ENCODE results near the gene PFKP. TPM values are rescaled to one million over a fixed set of nuclear protein-coding genes. Genes with fewer than 3 reads are reported as not detected.

Gene PFKP
- total RNA-seq, 1 donor from 2014 or later = 150 TPM

- no peak for DNase-seq (ENCODE audit: extremely low spot score, unreplicated experiment)
- Mint-ChIP-seq H3K27ac (ENCODE audit: unreplicated experiment) (no peak overlapping the region), H3K27me3 (ENCODE audit: unreplicated experiment) (no peaks in the 10 kb centered on the region), H3K4me3 (ENCODE audit: unreplicated experiment) (no peak overlapping the region), H3K4me1 (ENCODE audit: unreplicated experiment) (peaks cover 39% of the 10 kb centered on the region), H3K36me3 (ENCODE audit: unreplicated experiment) (peaks cover 20% of the 10 kb centered on the region), H3K9me3 (ENCODE audit: unreplicated experiment) (no peaks in the 10 kb centered on the region)
- TF ChIP-seq, protein P1, sequence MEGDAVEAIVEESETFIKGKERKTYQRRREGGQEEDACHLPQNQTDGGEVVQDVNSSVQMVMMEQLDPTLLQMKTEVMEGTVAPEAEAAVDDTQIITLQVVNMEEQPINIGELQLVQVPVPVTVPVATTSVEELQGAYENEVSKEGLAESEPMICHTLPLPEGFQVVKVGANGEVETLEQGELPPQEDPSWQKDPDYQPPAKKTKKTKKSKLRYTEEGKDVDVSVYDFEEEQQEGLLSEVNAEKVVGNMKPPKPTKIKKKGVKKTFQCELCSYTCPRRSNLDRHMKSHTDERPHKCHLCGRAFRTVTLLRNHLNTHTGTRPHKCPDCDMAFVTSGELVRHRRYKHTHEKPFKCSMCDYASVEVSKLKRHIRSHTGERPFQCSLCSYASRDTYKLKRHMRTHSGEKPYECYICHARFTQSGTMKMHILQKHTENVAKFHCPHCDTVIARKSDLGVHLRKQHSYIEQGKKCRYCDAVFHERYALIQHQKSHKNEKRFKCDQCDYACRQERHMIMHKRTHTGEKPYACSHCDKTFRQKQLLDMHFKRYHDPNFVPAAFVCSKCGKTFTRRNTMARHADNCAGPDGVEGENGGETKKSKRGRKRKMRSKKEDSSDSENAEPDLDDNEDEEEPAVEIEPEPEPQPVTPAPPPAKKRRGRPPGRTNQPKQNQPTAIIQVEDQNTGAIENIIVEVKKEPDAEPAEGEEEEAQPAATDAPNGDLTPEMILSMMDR (IDR thresholded peaks at IDR 0.05) = no peak
These were observed 14.1 kb downstream of the PFKP start for GRCh38 chr10:3081383-3081981.

- TF ChIP-seq, protein P1 (IDR thresholded peaks at IDR 0.05) = no peak
- H3K4me3 Mint-ChIP-seq (ENCODE audit: unreplicated experiment) = no peak overlapping the region
- H3K9me3 Mint-ChIP-seq (ENCODE audit: unreplicated experiment) = no peaks in the 10 kb centered on the region
- H3K27ac Mint-ChIP-seq (ENCODE audit: unreplicated experiment) = no peak overlapping the region
- no peaks in the 10 kb centered on the region for H3K27me3 Mint-ChIP-seq (ENCODE audit: unreplicated experiment)
- no peak for DNase-seq (ENCODE audit: extremely low spot score, unreplicated experiment)
- H3K36me3 Mint-ChIP-seq (ENCODE audit: unreplicated experiment) = peaks cover 19% of the 10 kb centered on the region
- H3K4me1 Mint-ChIP-seq (ENCODE audit: unreplicated experiment) = peaks cover 42% of the 10 kb centered on the region
These were observed 14.9 kb downstream of the PFKP start for GRCh38 chr10:3082290-3082689.

DNA sequence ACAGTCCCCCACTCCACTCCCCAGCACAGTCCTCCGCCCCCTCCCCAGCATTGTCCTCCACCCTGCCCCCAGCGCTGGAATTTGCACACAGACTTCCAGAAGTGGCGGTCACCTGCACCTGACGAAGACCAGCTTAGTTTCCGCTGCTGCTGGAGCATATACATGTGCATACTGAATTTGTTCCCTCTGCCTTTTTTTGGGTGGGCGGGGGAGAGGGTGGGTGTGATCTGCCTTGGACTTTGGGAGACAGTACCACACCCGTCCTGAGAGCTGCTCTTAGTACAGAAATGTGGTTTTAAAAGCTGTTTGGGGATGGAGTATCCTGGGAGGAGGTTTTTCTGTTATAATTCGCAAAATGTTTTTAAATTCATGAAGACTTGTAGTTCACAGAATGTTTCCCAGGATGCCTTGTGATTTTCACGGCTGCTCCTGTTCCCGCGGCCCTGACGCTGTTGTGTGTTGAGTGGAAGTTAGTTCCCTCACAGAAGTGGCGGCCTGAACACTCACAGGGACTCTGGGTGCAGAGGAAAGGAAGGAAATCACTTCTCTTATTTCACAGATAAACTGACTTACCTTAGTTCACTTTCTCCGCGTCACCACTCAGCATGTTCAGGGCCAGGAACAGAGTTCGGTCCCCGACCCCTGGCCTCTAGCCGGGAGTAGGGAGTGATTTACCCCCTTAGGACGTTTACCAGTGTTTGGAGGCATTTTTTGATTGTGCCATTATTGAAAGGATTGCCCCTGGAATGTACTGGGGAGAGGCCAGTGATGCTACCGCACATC lies 18.6 kb downstream of the PFKP start:
- no peak for DNase-seq (ENCODE audit: extremely low spot score, unreplicated experiment)
- H3K27ac Mint-ChIP-seq (ENCODE audit: unreplicated experiment) = peak overlapping the region; percentile 89
- H3K27me3 Mint-ChIP-seq (ENCODE audit: unreplicated experiment) = no peaks in the 10 kb centered on the region
- peaks cover 32% of the 10 kb centered on the region for H3K4me1 Mint-ChIP-seq (ENCODE audit: unreplicated experiment)
- no peak overlapping the region for H3K4me3 Mint-ChIP-seq (ENCODE audit: unreplicated experiment)
- TF ChIP-seq, protein P1 (IDR thresholded peaks at IDR 0.05) = no peak
- H3K36me3 Mint-ChIP-seq (ENCODE audit: unreplicated experiment) = peaks cover 15% of the 10 kb centered on the region
- H3K9me3 Mint-ChIP-seq (ENCODE audit: unreplicated experiment) = no peaks in the 10 kb centered on the region

DNA sequence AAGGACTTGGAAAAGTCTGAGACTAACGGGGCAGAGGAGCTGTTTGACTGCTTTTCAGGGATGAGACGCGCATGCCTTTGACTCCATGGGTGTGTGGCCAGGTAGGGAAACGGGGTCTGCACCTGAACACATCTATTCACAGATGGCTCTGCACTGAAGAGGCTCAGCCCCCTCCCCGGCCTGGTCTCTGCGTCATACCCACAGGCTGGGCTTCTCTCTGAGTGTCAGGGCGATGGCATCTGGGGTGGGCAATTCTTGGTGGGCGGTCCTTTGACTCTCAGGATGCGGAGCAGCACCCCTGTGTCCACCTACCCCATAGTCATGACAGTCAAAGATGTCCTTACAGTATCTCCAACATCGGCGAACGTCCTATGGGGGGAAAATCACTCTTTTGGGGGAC lies 23.0 kb downstream of the PFKP start:
- Mint-ChIP-seq H3K27ac (ENCODE audit: unreplicated experiment) (peak overlapping the region; percentile 96), H3K4me3 (ENCODE audit: unreplicated experiment) (no peak overlapping the region), H3K4me1 (ENCODE audit: unreplicated experiment) (peaks cover 72% of the 10 kb centered on the region), H3K9me3 (ENCODE audit: unreplicated experiment) (no peaks in the 10 kb centered on the region), H3K27me3 (ENCODE audit: unreplicated experiment) (no peaks in the 10 kb centered on the region), H3K36me3 (ENCODE audit: unreplicated experiment) (peaks cover 6% of the 10 kb centered on the region)
- DNase-seq (ENCODE audit: extremely low spot score, unreplicated experiment) = no peak
- TF ChIP-seq, protein P1 (IDR thresholded peaks at IDR 0.05) = no peak
